NOMO-1 (cell line): ENCODE measurements around the gene NKIRAS1.
"Not testable (repeated sequence)": the region's sequence is repeated elsewhere in the genome, so short reads cannot be mapped to it uniquely, and the experiment has no call there.

Experiments used
- DNase-seq, 2 experiments: peaks; one replicate each; lab custom pipeline; 2025; ENCODE audit not compliant: unreplicated experiment in 2 of 2; lab: John Stamatoyannopoulos, UW

Gene NKIRAS1

GRCh38 chr3:23911397-23911796 is 5.4 kb downstream of the NKIRAS1 start:
- DNase-seq = no peak

- no peak for DNase-seq
Measured at GRCh38 chr3:23909341-23909740, 7.4 kb downstream of the NKIRAS1 start.

GRCh38 chr3:23904545-23904944 is 12.2 kb downstream of the NKIRAS1 start:
- no peak for DNase-seq

- DNase-seq = no peak
Measured at GRCh38 chr3:23900744-23901143, 16.0 kb downstream of the NKIRAS1 start.

- no peak for DNase-seq
Measured at GRCh38 chr3:23895181-23895580, 21.6 kb downstream of the NKIRAS1 start.

GRCh38 chr3:23894254-23895061 is 22.3 kb downstream of the NKIRAS1 start:
- no peak for DNase-seq

GRCh38 chr3:23889950-23890349 is 26.8 kb downstream of the NKIRAS1 start:
- DNase-seq = no peak

- DNase-seq = peak; percentile 24 to 54
Measured at GRCh38 chr3:23889386-23889785, 27.4 kb downstream of the NKIRAS1 start.

- peak in 1 of 2 experiments; percentile 35 for DNase-seq
Measured at GRCh38 chr3:23888617-23889228, 28.1 kb downstream of the NKIRAS1 start.

GRCh38 chr3:23886311-23886710 is 30.5 kb downstream of the NKIRAS1 start:
- no peak for DNase-seq

GRCh38 chr3:23885210-23885609 is 31.6 kb downstream of the NKIRAS1 start:
- peak in 1 of 2 experiments; percentile 3 for DNase-seq

- DNase-seq = peak in 1 of 2 experiments; percentile 10
Measured at GRCh38 chr3:23884481-23884880, 32.3 kb downstream of the NKIRAS1 start.

GRCh38 chr3:23882487-23882918 is 34.3 kb downstream of the NKIRAS1 start:
- DNase-seq = no peak

GRCh38 chr3:23881993-23882392 is 34.8 kb downstream of the NKIRAS1 start:
- DNase-seq = not testable (repeated sequence)

- DNase-seq = no peak
Measured at GRCh38 chr3:23880703-23881339, 36.0 kb downstream of the NKIRAS1 start.

GRCh38 chr3:23879485-23879884 is 37.3 kb downstream of the NKIRAS1 start:
- no peak for DNase-seq

- DNase-seq = peak; percentile 70 to 84
Measured at GRCh38 chr3:23877329-23877980, 39.3 kb downstream of the NKIRAS1 start.

GRCh38 chr3:23876923-23877322 is 39.9 kb downstream of the NKIRAS1 start:
- DNase-seq = no peak

- DNase-seq = no peak
Measured at GRCh38 chr3:23875113-23875725, 41.6 kb downstream of the NKIRAS1 start.

GRCh38 chr3:23874359-23875112 is 42.3 kb downstream of the NKIRAS1 start:
- no peak for DNase-seq
